GM08714 (cell line): ENCODE results near the gene SBNO2.
"Not testable (repeated sequence)": the region's sequence is repeated elsewhere in the genome, so short reads cannot be mapped to it uniquely, and the experiment has no call there.

Experiments
- H3K4me3 ChIP-seq: fragments of 200-500 bp; sonication (Bioruptor generic); 2 replicates; pipeline ENCODE4 v1.5.1; 2014; ENCODE audit warnings: mild to moderate bottlenecking, low read length, inconsistent platforms
- ZNF274 ChIP-seq: IDR thresholded peaks from 2 replicates; pipeline ENCODE4 v1.6.1; 2012; ENCODE audit warnings: mild to moderate bottlenecking, low read depth, low read length

The SBNO2 gene

DNA sequence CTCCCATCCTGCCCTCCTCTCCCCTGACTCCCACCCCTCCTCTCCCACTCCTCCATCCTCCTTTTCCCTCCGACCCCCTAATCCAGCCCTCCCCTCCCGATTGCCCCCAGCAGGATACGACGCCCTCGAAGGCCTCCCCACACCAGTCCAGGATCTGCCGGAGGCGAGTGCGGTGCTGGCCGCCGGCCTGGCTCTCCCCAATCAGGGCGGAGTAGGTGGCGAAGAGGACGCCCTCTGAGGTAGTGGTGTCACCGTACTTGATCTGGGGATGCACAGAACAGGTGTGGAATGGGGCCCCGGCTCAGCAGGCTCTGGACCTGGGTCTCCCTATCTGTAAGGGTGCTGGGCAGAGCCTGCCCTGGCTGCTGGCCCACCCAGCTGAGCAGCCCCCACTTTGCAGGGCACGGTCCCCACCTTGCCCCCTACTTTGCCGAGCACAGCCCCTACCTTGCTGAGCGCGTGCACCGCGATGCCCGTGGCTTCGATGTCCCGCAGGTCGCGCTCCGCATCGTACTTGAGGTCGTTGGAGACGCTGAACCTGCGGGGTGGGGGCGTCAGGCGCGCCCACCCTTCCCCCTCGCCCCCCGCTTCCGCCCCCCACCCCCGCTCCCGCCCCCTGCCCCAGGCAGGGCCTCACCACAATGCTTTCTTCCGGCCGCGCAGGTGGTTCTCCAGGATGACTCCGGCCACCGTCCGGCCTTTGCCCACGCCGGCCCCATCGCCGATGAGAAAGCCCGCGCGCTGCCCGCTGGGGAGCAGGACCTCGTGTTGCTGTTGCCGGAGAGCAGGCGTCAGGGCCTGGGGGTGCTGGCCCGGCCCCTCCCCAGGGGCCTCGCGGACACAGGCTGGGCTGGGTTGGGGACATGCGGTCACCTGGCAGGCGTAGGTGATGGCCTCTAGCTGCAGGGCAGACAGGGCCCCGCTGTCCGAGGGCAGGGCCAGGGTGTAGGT lies 51.8 kb downstream of the SBNO2 start:
- H3K4me3 ChIP-seq: no peak overlapping the region
- TF ChIP-seq ZNF274: no peak

DNA sequence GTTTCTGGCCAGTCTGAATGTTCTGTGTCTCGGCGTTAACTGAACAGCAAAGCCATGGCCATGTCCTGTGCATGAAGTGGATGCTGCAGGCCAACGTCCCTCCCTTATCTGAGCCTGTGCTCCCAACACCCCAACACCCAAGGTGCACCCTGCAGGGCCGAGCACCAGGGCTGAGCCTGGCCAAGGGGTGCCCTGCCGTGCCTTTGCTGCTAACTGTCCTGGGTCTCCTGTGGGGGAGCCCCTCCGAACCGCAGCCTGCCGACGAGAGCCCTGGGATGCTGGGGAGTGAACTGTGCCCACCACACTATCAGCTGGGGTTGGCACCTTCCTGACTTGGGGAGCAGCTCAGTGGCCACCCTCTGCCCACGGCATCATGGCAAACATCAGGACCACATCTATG lies 52.7 kb downstream of the SBNO2 start:
- H3K4me3 ChIP-seq: no peak overlapping the region
- TF ChIP-seq ZNF274: no peak

- no peak overlapping the region for H3K4me3 ChIP-seq
- TF ChIP-seq ZNF274: no peak
Observed at GRCh38 chr19:1119475-1120217, 54.4 kb downstream of the SBNO2 start.

DNA sequence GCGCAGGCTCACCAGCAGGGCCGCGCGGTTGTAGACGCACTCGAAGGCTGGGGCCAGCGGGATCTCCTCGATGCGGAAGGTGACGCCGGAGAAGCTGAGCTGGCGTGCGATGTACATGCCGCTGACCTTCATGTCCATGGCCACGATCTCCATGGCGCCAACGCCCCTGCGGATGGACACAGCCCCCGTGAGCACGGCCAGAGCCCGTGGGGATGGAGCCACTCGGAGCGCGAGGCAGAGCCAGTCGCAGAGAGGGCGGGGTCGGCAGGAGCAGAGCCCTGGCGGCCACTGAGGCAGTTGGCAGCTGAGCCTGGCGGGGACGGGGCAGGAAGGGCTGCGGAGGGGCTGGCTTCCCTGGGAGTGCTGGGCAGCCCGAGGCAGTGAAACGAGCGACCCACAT lies 55.1 kb downstream of the SBNO2 start:
- TF ChIP-seq ZNF274: no peak
- H3K4me3 ChIP-seq: no peak overlapping the region

DNA sequence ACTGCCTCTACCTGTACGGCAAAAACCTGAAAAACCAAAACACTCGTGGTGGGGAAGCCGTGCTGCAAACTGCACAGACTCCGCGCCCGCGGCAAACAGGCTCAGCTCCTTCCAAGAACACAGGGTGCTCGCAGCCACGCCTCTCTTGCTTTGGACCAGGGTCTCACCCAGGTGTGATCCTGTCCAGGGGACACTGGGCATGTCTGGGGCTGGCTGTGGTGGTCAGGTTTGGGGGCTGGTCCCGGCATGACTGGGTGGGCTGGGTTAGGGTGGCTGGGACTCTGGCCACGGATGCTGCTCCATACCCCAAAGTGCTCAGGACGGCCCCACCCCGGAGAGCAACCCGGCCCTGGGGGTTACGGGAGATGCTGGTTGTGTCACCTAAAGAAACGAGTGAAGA lies 56.4 kb downstream of the SBNO2 start:
- H3K4me3 ChIP-seq: no peak overlapping the region
- TF ChIP-seq ZNF274: no peak

DNA sequence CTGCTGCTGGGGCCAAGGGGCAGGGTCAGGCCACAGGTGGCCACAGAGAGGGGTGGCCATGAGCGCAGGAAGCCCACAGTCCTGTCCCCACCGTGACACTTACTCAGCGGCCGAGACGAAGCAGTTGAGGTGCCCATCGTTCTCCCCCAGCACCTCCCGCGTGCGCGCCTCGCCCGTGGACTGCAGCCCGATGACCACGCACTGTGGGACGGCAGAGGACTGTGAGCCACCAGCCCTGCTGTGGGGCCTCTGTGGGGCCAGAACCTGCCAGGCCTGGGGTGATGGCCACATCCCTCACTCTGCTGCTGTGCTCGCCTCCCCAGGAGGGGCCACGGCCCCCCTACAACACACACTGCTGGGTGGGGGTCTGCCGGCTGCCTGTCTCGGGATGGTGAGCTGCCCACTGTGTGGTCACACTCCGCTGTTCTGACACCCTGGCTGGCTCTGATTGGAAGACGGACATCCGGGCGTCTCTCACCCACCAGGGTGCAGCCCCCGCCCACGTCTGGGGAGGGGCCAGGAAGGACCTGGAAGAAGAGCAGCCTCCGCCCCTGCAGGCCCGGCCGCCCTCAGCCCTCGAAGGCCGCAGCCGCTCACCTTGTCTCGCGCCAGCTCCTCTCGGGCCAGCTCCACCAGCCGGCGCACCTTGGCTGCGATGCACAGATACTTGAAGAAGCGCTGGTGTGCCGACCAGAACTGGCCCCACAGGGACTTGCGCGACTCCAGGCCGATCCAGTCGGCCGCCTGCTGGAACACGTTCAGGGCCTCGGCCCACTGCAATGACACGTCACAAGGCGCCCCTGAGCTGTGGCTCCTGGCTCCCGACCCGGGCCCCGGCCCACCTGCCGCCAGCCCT lies 57.1 kb downstream of the SBNO2 start:
- H3K4me3 ChIP-seq: no peak overlapping the region
- no peak for TF ChIP-seq ZNF274

DNA sequence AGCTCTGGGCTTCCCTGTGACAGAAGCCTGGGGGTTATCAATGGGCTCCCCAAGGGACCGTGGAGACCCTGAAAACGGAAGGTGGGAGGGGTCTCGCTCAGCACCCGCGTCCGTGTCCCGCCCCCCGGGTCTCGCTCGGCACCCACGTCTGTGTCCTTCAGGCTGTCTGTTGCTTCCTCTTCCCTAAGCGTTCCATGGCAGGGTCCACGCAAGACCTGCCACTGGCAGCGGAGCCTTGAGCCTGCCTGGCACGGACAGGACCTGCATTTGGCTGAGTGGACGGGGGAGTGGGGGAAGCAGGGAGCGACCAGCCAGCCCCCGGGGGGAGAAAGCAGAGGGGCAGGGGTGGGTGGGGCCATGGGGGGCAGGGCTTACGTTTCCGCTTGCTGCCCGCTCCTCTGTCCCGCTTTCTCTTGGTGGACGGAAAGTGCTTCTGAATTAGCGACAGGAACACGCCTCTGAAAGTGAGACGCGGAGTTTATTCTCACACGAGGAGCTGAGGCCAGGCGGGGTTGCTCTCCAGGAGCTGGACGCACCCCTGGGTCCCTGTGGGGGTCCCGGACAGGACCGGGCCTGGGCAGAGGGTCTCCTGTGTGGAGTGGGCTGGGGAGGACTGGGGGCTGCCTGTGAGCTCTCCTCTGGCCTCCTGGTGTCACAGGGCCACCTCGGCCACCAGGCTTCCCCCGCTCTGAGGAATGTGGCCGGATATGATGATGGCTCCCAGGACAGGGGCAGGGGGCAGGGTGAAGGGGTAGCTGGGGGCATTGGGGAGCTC lies 58.2 kb downstream of the SBNO2 start:
- no peak for TF ChIP-seq ZNF274
- H3K4me3 ChIP-seq: no peak overlapping the region

DNA sequence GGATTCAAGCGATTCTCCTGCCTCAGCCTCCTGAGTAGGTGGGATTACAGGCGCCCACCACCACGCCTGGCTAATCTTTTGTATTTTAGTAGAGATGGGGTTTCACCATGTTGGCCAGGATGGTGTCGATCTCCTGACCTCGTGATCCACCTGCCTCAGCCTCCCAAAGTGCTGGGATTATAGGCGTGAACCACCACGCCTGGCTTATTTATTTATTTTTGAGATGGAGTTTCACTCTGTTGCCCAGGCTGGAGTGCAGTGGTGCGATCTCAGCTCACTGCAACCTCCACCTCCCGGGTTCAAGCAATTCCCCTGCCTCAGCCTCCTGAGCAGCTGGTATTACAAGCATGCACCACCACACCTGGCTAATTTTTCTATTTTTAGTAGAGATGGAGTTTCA lies 59.3 kb downstream of the SBNO2 start:
- not testable (repeated sequence) for H3K4me3 ChIP-seq

- no peak overlapping the region for H3K4me3 ChIP-seq
- TF ChIP-seq ZNF274: no peak
Observed at GRCh38 chr19:1113986-1114483, 60.0 kb downstream of the SBNO2 start.

- TF ChIP-seq ZNF274: no peak
- H3K4me3 ChIP-seq: no peak overlapping the region
Observed at GRCh38 chr19:1113030-1113985, 60.8 kb downstream of the SBNO2 start.

DNA sequence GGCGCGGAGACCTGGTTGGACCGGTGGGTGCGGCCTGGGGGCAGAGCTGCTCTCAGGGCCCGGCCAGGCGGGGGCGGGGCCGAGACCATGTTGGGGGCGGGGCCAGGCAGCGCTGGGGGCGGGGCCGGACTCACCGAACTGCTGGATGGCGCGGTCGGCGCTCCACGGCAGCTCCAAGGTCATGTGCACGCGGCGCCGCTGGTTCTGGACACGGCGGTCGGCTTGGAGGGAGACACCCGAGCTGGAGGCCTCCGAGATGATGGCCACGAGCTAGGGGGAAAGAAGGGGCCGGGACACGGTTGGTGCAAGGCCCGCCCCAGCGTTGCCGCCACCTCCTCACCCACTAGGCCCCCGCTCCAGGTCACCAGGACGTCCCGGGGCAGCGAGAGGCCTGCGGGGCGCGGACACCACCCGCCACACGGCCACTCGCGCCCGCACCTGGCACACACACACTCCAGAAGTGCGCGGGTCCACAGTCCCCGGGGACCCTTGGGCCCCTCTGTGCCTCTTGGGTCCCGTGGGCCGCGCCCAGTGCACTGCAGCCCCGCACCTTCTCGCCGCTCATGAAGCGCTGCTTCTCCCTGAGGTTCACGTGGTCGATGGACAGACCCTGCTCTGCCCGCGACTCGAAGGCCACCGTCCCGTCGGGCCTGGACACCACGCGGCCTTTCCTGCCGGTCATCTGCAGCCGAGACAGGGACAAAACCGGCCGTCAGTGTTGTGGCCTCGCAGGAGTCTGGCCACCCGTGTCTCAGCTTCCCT lies 61.6 kb downstream of the SBNO2 start:
- H3K4me3 ChIP-seq: no peak overlapping the region
- no peak for TF ChIP-seq ZNF274

- H3K4me3 ChIP-seq: no peak overlapping the region
- TF ChIP-seq ZNF274: no peak
Observed at GRCh38 chr19:1111641-1112267, 62.3 kb downstream of the SBNO2 start.
